ENCODE data around the gene PKP3.
"Not testable (repeated sequence)": the region's sequence is repeated elsewhere in the genome, so short reads cannot be mapped to it uniquely, and the experiment has no call there.

PKP3 gene

GRCh38 chr11:383431-383830 lies 10.6 kb upstream of the PKP3 start:
- Histone ChIP-seq H3K27me3 (ENCODE audit: control insufficient read depth, insufficient read depth, low read length) (peaks cover 3% of the 10 kb centered on the region), H3K9me3 (ENCODE audit: control insufficient read depth, low read depth, low read length) (no peaks in the 10 kb centered on the region), H3K9ac (ENCODE audit: low read length) (no peak overlapping the region), H3K4me1 (ENCODE audit: control insufficient read depth, low read depth, low read length) (no peaks in the 10 kb centered on the region), H3K4me3 (ENCODE audit: low read length) (no peak overlapping the region), H3K27ac (ENCODE audit: low read length) (no peak overlapping the region), H3K36me3 (ENCODE audit: control insufficient read depth, low read depth, low read length) (no peaks in the 10 kb centered on the region)

GRCh38 chr11:384511-384910 lies 9.5 kb upstream of the PKP3 start:
- no peak overlapping the region for H3K4me3 ChIP-seq (ENCODE audit: low read length)
- no peaks in the 10 kb centered on the region for H3K9me3 ChIP-seq (ENCODE audit: control insufficient read depth, low read depth, low read length)
- no peak overlapping the region for H3K9ac ChIP-seq (ENCODE audit: low read length)
- H3K36me3 ChIP-seq (ENCODE audit: control insufficient read depth, low read depth, low read length): no peaks in the 10 kb centered on the region
- H3K27me3 ChIP-seq (ENCODE audit: control insufficient read depth, insufficient read depth, low read length): peaks cover 3% of the 10 kb centered on the region
- H3K27ac ChIP-seq (ENCODE audit: low read length): no peak overlapping the region
- H3K4me1 ChIP-seq (ENCODE audit: control insufficient read depth, low read depth, low read length): no peaks in the 10 kb centered on the region

- Histone ChIP-seq H3K9me3 (ENCODE audit: control insufficient read depth, low read depth, low read length) (no peaks in the 10 kb centered on the region), H3K9ac (ENCODE audit: low read length) (no peak overlapping the region), H3K27me3 (ENCODE audit: control insufficient read depth, insufficient read depth, low read length) (peaks cover 3% of the 10 kb centered on the region), H3K4me3 (ENCODE audit: low read length) (no peak overlapping the region), H3K27ac (ENCODE audit: low read length) (no peak overlapping the region), H3K36me3 (ENCODE audit: control insufficient read depth, low read depth, low read length) (no peaks in the 10 kb centered on the region), H3K4me1 (ENCODE audit: control insufficient read depth, low read depth, low read length) (no peaks in the 10 kb centered on the region)
Measured at GRCh38 chr11:385594-386351, 8.2 kb upstream of the PKP3 start.

GRCh38 chr11:386483-386882 lies 7.5 kb upstream of the PKP3 start:
- no peaks in the 10 kb centered on the region for H3K9me3 ChIP-seq (ENCODE audit: control insufficient read depth, low read depth, low read length)
- H3K4me1 ChIP-seq (ENCODE audit: control insufficient read depth, low read depth, low read length): no peaks in the 10 kb centered on the region
- peaks cover 3% of the 10 kb centered on the region for H3K27me3 ChIP-seq (ENCODE audit: control insufficient read depth, insufficient read depth, low read length)
- H3K36me3 ChIP-seq (ENCODE audit: control insufficient read depth, low read depth, low read length): no peaks in the 10 kb centered on the region
- H3K4me3 ChIP-seq (ENCODE audit: low read length): no peak overlapping the region
- H3K9ac ChIP-seq (ENCODE audit: low read length): no peak overlapping the region
- H3K27ac ChIP-seq (ENCODE audit: low read length): no peak overlapping the region

- Histone ChIP-seq H3K4me1 (ENCODE audit: control insufficient read depth, low read depth, low read length) (no peaks in the 10 kb centered on the region), H3K27me3 (ENCODE audit: control insufficient read depth, insufficient read depth, low read length) (peaks cover 3% of the 10 kb centered on the region), H3K4me3 (ENCODE audit: low read length) (no peak overlapping the region), H3K27ac (ENCODE audit: low read length) (no peak overlapping the region), H3K9ac (ENCODE audit: low read length) (no peak overlapping the region), H3K9me3 (ENCODE audit: control insufficient read depth, low read depth, low read length) (no peaks in the 10 kb centered on the region), H3K36me3 (ENCODE audit: control insufficient read depth, low read depth, low read length) (no peaks in the 10 kb centered on the region)
Measured at GRCh38 chr11:387193-387793, 6.7 kb upstream of the PKP3 start.

GRCh38 chr11:389369-389768 lies 4.6 kb upstream of the PKP3 start:
- H3K27me3 ChIP-seq (ENCODE audit: control insufficient read depth, insufficient read depth, low read length); H3K27ac ChIP-seq (ENCODE audit: low read length); H3K9me3 ChIP-seq (ENCODE audit: control insufficient read depth, low read depth, low read length); H3K9ac ChIP-seq (ENCODE audit: low read length); H3K4me3 ChIP-seq (ENCODE audit: low read length); H3K4me1 ChIP-seq (ENCODE audit: control insufficient read depth, low read depth, low read length); H3K36me3 ChIP-seq (ENCODE audit: control insufficient read depth, low read depth, low read length): not testable (repeated sequence)

GRCh38 chr11:390175-390574 lies 3.8 kb upstream of the PKP3 start:
- H3K4me3 ChIP-seq (ENCODE audit: low read length): no peak overlapping the region
- H3K27me3 ChIP-seq (ENCODE audit: control insufficient read depth, insufficient read depth, low read length): peaks cover 3% of the 10 kb centered on the region
- H3K9ac ChIP-seq (ENCODE audit: low read length): no peak overlapping the region
- H3K9me3 ChIP-seq (ENCODE audit: control insufficient read depth, low read depth, low read length): no peaks in the 10 kb centered on the region
- H3K27ac ChIP-seq (ENCODE audit: low read length): no peak overlapping the region
- no peaks in the 10 kb centered on the region for H3K36me3 ChIP-seq (ENCODE audit: control insufficient read depth, low read depth, low read length)
- H3K4me1 ChIP-seq (ENCODE audit: control insufficient read depth, low read depth, low read length): no peaks in the 10 kb centered on the region

- H3K9me3 ChIP-seq (ENCODE audit: control insufficient read depth, low read depth, low read length): no peaks in the 10 kb centered on the region
- H3K4me1 ChIP-seq (ENCODE audit: control insufficient read depth, low read depth, low read length): no peaks in the 10 kb centered on the region
- H3K36me3 ChIP-seq (ENCODE audit: control insufficient read depth, low read depth, low read length): no peaks in the 10 kb centered on the region
Measured at GRCh38 chr11:391117-392017, 2.6 kb upstream of the PKP3 start.

GRCh38 chr11:392102-392777 lies 1.8 kb upstream of the PKP3 start:
- H3K9me3 ChIP-seq (ENCODE audit: control insufficient read depth, low read depth, low read length): no peaks in the 10 kb centered on the region
- no peak overlapping the region for H3K4me3 ChIP-seq (ENCODE audit: low read length)
- H3K27ac ChIP-seq (ENCODE audit: low read length): no peak overlapping the region
- H3K9ac ChIP-seq (ENCODE audit: low read length): no peak overlapping the region
- peaks cover 3% of the 10 kb centered on the region for H3K27me3 ChIP-seq (ENCODE audit: control insufficient read depth, insufficient read depth, low read length)
- H3K4me1 ChIP-seq (ENCODE audit: control insufficient read depth, low read depth, low read length): no peaks in the 10 kb centered on the region
- H3K36me3 ChIP-seq (ENCODE audit: control insufficient read depth, low read depth, low read length): no peaks in the 10 kb centered on the region

More at GRCh38 chr11:391117-392017, 2.6 kb upstream of the PKP3 start:
- H3K27ac ChIP-seq (ENCODE audit: low read length): no peak overlapping the region
- H3K9ac ChIP-seq (ENCODE audit: low read length): no peak overlapping the region
- peaks cover 3% of the 10 kb centered on the region for H3K27me3 ChIP-seq (ENCODE audit: control insufficient read depth, insufficient read depth, low read length)
- H3K4me3 ChIP-seq (ENCODE audit: low read length): no peak overlapping the region

- H3K4me3 ChIP-seq (ENCODE audit: low read length): no peak overlapping the region
- no peak overlapping the region for H3K27ac ChIP-seq (ENCODE audit: low read length)
- H3K27me3 ChIP-seq (ENCODE audit: control insufficient read depth, insufficient read depth, low read length): peaks cover under 1% of the 10 kb centered on the region
- H3K4me1 ChIP-seq (ENCODE audit: control insufficient read depth, low read depth, low read length): no peaks in the 10 kb centered on the region
- H3K9ac ChIP-seq (ENCODE audit: low read length): no peak overlapping the region
- H3K36me3 ChIP-seq (ENCODE audit: control insufficient read depth, low read depth, low read length): no peaks in the 10 kb centered on the region
- no peaks in the 10 kb centered on the region for H3K9me3 ChIP-seq (ENCODE audit: control insufficient read depth, low read depth, low read length)
Measured at GRCh38 chr11:393219-394033, 583 bp upstream of the PKP3 start.
